Measurements from ENCODE around the gene SNPH.

Gene SNPH

DNA sequence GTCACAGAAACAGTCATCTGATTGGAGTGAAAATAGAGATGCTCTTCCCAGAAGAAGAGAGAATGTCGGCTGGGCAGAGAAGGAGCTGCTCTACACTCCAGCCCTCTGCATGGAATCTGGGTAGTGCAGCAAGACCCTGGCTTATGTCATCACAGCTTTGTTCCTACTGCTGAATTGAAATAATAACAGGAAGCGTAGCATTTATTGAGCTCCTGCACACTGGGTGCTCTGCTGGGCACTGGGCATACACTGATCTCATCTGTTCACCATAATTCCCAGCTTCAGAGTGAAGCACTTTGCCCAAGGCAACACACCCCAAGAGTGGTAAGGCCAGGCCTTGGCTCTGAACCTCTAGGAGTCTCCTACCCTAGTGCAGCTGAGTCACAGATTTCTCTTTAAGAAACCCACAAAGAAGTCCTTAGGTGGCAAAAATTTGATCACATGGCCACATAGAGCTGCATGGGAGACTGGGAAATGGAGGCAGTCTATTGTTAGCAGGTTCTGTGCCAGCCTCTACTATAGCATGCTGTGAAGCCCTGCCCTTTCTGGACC is 66.7 kb downstream of the SNPH start:
- Histone ChIP-seq H3K27me3 (no peaks in the 10 kb centered on the region), H3K36me3 (no peaks in the 10 kb centered on the region), H3K4me1 (no peaks in the 10 kb centered on the region), H3K9me3 (no peaks in the 10 kb centered on the region), H3K4me3 (ENCODE audit: low read depth, low read length) (no peak overlapping the region)
- TF ChIP-seq, protein P1, sequence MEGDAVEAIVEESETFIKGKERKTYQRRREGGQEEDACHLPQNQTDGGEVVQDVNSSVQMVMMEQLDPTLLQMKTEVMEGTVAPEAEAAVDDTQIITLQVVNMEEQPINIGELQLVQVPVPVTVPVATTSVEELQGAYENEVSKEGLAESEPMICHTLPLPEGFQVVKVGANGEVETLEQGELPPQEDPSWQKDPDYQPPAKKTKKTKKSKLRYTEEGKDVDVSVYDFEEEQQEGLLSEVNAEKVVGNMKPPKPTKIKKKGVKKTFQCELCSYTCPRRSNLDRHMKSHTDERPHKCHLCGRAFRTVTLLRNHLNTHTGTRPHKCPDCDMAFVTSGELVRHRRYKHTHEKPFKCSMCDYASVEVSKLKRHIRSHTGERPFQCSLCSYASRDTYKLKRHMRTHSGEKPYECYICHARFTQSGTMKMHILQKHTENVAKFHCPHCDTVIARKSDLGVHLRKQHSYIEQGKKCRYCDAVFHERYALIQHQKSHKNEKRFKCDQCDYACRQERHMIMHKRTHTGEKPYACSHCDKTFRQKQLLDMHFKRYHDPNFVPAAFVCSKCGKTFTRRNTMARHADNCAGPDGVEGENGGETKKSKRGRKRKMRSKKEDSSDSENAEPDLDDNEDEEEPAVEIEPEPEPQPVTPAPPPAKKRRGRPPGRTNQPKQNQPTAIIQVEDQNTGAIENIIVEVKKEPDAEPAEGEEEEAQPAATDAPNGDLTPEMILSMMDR (IDR thresholded peaks at IDR 0.05; ENCODE audit: low read depth, low read length), result no peak
- no peak for DNase-seq

DNA sequence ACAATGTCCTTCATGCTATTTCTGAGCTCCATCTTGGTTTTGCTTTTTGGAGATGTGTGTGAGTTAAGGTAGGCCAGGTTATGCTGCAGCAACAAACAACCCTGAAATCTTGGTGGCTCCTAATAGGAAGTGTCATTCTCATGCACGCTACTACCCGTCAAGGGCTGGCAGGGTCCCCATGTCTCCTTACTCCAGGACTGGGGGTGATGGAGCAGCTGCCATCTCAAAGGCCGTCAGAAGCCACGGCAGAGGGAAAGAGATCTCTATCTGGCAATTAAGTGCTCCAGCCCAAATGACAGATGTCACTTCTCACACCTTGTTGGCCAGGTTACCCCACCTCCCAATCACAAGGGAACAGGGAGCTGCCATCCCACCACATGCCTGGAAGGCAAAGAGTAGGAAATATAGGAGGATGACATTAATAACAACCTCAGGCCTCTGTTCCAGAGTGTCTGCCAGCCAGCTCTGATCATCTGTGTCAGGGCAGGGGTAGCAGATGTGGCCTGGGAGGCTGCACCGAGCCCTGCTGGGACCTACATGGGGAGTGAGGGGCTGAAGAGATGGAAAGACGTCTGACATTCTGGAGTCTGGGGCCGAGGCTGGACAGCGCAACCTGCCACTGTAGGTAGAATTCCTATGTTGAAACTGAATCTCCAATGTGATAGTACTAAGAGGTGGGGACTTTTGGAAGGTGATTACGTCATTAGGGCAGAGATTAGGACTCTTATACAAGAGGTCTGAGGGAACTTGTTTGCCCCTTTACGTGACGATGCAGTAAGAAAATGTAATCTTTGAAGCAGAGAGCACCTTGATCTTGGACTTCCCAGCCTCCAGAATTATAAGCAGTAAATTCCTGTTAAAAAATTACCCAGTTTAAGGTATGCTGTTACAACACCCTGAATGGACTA is 67.6 kb downstream of the SNPH start:
- no peak for DNase-seq
- TF ChIP-seq, protein P1 (IDR thresholded peaks at IDR 0.05; ENCODE audit: low read depth, low read length), result no peak
- Histone ChIP-seq H3K4me1 (no peaks in the 10 kb centered on the region), H3K36me3 (no peaks in the 10 kb centered on the region), H3K9me3 (no peaks in the 10 kb centered on the region), H3K4me3 (ENCODE audit: low read depth, low read length) (no peak overlapping the region), H3K27me3 (no peaks in the 10 kb centered on the region)

DNA sequence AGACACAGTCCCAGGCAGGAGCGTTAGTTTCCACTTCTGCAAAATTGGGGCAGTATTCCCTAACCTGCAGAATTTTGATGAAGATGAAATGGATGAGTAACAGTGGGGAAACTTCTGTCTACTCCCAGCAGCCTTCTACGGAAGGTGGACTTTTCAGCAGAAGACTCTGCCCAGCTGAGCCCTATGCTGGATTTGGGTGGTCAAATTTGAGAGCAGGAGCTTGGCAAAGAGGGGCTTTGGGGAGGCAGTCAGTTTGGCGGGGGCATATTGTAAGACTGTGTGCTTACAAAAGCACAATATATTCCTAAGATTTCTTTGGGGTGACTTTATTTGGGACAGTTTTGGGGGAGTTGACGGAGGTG is 68.3 kb downstream of the SNPH start:
- Histone ChIP-seq H3K4me1 (no peaks in the 10 kb centered on the region), H3K4me3 (ENCODE audit: low read depth, low read length) (no peak overlapping the region), H3K27me3 (no peaks in the 10 kb centered on the region), H3K9me3 (no peaks in the 10 kb centered on the region), H3K36me3 (no peaks in the 10 kb centered on the region)
- no peak for DNase-seq
- TF ChIP-seq, protein P1 (IDR thresholded peaks at IDR 0.05; ENCODE audit: low read depth, low read length), result no peak

DNA sequence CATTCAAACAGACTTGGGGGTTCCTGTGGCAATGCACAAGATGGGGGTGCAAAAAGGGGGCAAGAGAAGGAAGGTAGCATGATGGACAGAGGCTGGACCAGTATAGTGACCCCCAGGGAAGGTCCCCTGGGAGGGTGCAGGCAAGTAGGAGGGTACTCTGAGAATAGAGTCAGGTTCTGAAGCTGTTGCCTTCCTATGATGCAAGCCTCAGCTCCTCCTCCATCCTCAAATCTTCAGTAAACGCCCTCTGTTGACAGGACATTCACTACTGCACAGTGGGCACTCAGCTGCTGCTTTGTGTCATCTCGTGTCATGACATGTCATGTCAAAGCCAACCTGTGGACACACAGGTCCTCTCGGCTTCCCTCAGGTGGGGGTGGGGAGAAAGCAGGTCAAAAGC is 68.7 kb downstream of the SNPH start:
- Histone ChIP-seq H3K9me3 (no peaks in the 10 kb centered on the region), H3K4me3 (ENCODE audit: low read depth, low read length) (no peak overlapping the region), H3K27me3 (no peaks in the 10 kb centered on the region), H3K36me3 (no peaks in the 10 kb centered on the region), H3K4me1 (no peaks in the 10 kb centered on the region)
- DNase-seq, result no peak
- TF ChIP-seq, protein P1 (IDR thresholded peaks at IDR 0.05; ENCODE audit: low read depth, low read length), result peak; percentile 17

DNA sequence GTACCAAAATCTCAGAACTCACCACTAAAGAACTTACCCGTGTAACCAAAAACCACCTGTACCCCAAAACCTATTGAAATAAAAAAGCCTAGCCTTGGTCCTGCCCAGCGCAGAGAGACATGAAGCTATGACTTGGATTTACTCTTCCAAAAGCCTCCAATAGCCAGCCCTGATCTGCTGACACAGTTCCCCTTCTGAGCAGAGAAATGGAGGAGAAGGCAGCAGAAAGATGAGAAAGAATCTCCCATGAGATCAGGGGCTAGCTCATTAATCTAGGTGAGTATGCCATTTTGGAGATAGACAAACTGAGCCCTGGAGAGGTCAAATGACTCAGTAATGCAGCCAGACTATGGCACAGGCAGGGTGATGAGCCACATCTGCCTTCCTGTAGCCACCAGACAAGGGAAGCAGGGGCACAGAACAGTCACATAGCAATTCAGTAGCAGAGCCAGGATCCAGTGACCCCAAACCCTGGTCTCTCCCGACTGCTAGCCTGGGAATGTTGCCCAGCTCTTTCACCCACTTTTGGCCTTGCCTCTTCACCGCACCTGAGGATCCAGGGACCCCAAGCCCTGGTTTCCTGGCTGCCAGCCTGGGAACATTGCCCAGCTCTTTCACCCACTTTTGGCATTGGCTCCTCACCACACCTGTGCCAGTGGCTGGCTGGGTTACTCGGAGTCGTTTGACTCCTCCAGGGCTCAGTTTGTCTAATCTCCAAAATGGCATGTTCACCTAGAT is 70.0 kb downstream of the SNPH start:
- Histone ChIP-seq H3K4me3 (ENCODE audit: low read depth, low read length) (no peak overlapping the region), H3K4me1 (no peaks in the 10 kb centered on the region), H3K27me3 (no peaks in the 10 kb centered on the region), H3K36me3 (no peaks in the 10 kb centered on the region), H3K9me3 (no peaks in the 10 kb centered on the region)
- TF ChIP-seq, protein P1 (IDR thresholded peaks at IDR 0.05; ENCODE audit: low read depth, low read length), result no peak
- DNase-seq, result no peak
